AG09319 (cell line): ENCODE data around the gene SRD5A2.

ENCODE experiments used
- DNase-seq: peaks from one replicate; pipeline ENCODE4 v3.0.0-alpha.2; 2010; ENCODE audit warnings: low read depth; ENCODE audit errors: extremely low read depth
- CTCF ChIP-seq: IDR thresholded peaks from 2 replicates; pipeline ENCODE4 v1.5.1; 2011; ENCODE audit warnings: low read depth, mild to moderate bottlenecking, inconsistent platforms, low read length, moderate library complexity

SRD5A2 gene

GRCh38 chr2:31524592-31524991, 56.1 kb downstream of the SRD5A2 start:
- no peak for DNase-seq
- no peak for TF ChIP-seq CTCF

GRCh38 chr2:31523871-31524492, 56.8 kb downstream of the SRD5A2 start:
- peak; percentile 72 for TF ChIP-seq CTCF
- DNase-seq: peak; percentile 28

- DNase-seq: no peak
- no peak for TF ChIP-seq CTCF
These were observed 58.0 kb downstream of the SRD5A2 start for GRCh38 chr2:31522786-31523185.

GRCh38 chr2:31517442-31518203, 63.1 kb downstream of the SRD5A2 start:
- DNase-seq: no peak
- no peak for TF ChIP-seq CTCF

GRCh38 chr2:31515586-31515985, 65.2 kb downstream of the SRD5A2 start:
- DNase-seq: no peak
- no peak for TF ChIP-seq CTCF

- no peak for DNase-seq
- TF ChIP-seq CTCF: no peak
These were observed 67.2 kb downstream of the SRD5A2 start for GRCh38 chr2:31513553-31513952.

GRCh38 chr2:31511376-31511775, 69.4 kb downstream of the SRD5A2 start:
- no peak for DNase-seq
- no peak for TF ChIP-seq CTCF
